GM18517 (cell line): ENCODE measurements around the gene CASP2.
"Not testable (repeated sequence)": the region's sequence is repeated elsewhere in the genome, so short reads cannot be mapped to it uniquely, and the experiment has no call there.

Experiments
- ATAC-seq: cut with Tn5 transposase; IDR thresholded peaks from one replicate; pipeline ENCODE4 v1.9.1; 2021; ENCODE audit warnings: mild to moderate bottlenecking, moderate library complexity; ENCODE audit not compliant: unreplicated experiment

Gene CASP2

GRCh38 chr7:143263266-143264195 lies 24.6 kb upstream of the CASP2 start, which contains the start of gene GSTK1:
Gene GSTK1, plus strand, starts transcription at chr7:143263441. Its CDS starts 73 bp downstream, at chr7:143263514.
- ATAC-seq: peak; percentile 93

DNA sequence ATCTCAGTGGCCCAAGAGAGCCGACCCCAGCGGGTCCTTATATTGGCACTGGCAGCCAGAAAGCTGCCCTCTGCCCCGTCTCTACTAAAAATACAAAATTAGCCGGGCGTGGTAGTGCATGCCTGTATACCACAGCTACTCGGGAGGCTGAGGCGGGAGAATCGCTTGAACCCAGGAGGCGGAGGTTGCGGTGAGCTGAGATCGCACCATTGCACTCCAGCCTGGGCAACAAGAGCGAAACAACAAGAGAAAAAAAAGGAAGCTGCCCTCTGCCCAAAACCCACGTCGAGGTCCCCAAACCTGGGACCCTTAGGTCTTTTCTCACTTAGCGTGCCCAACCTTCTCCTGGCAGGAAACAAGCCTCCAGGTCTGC lies 24.0 kb upstream of the CASP2 start:
- ATAC-seq: not testable (repeated sequence)

DNA sequence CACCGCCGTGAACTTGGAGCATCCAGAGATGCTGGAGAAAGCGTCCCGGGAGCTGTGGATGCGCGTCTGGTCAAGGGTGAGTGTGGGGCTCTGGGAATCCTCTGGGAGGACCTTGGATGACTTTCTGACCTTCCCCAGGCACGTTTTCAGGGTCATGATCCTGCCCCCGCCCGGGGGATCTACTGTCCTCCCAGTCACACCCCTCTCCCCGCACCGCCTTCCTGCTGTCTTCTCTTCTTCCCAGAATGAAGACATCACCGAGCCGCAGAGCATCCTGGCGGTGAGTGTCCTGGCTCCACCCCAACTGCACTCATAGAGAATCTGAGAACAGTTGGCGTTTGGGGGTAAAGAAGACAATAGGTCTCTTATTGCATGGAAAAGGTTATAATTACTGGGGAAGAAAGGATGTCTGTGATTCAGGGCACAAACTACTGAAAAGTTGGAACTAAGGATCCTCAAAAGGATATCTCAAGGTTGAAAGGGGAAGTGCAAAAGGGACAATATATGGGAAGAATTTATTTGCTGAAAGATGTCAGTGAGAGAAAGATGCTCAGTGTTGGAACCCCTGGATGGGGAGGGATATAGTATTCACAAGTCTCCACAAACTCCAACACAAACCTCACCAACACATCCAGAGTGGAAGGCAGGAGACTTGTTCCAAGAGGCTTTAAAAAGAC lies 23.0 kb upstream of the CASP2 start:
- ATAC-seq: no peak

GRCh38 chr7:143269251-143269650 lies 18.9 kb upstream of the CASP2 start:
- no peak for ATAC-seq

DNA sequence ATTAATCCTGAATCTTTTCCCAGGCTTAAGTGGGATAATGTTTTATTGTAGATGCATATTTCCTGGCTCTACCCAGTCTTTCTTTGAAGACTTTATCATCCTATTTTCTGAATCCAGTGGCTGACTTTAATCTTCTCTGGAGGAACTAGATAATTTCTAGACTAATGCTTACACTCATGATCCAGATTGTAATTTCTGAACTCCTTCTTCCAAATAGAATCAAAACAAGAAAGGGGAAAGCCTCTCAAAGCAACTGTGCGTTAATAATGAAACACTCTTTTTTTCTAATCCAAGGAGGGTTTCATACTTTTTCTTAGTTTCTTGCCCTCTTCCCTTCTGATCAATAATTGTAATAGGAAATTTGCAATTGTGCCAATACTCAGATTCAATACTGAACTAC lies 16.9 kb upstream of the CASP2 start:
- no peak for ATAC-seq

- ATAC-seq: no peak
Observed at GRCh38 chr7:143272871-143273270, 15.3 kb upstream of the CASP2 start.

- ATAC-seq: no peak
Observed at GRCh38 chr7:143279186-143280098, 8.7 kb upstream of the CASP2 start.

DNA sequence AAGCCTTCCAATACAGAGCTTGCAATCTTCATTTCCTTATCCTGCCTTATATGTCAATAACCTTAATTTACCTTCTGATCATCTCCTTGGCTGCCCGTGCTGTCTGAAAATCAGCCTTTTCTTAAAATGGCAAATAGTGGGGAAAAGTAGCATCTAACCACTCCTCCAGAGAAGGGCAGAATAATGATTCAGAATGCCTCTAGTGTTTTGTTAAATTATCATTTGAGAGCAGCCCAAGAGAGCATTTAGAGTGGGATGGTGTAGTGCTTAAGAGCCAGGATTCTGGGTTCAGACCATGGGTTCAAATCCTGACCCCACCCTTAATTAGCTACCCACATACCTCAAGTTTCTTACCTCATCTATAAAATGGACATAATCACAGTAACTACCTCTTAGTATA lies 8.0 kb upstream of the CASP2 start:
- ATAC-seq: no peak

GRCh38 chr7:143280566-143280965 lies 7.6 kb upstream of the CASP2 start:
- ATAC-seq: no peak

GRCh38 chr7:143281529-143281928 lies 6.6 kb upstream of the CASP2 start:
- no peak for ATAC-seq

DNA sequence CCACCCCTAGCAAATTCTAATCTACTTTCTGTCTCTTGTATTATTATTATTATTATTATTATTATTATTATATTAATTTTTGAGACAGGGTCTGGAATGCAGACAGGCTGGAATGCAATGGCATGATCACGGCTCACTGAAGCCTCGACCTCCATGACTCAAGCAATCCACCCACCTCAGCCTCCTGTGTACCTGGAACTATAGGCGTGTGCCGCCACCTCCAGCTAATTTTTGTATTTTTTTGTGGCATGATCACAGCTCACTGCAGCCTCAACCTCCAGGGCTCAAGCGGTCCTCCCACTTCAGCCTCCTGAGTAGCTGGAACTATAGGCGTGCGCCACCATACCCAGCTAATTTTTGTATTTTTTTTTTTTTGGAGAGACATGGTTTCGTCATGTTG lies 6.0 kb upstream of the CASP2 start:
- no peak for ATAC-seq

DNA sequence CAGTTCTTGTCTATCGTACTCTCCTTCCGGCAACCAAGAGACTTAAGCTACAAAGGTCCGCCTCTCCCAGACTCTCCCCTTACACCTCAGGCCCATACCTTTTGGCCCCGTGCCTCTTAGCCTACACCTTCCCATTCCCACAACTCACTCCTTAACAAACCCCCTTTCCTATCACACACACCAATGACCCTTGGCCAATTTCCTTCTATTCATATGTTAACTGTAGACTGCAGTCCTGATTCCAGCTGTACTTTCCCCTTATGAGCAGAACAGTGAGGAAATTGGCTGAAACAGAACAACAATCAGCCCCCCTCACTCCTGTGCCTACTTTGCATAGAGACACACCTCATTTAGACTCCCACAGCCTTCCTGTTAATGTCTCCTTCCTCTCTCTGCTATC lies 4.8 kb upstream of the CASP2 start:
- ATAC-seq: no peak

DNA sequence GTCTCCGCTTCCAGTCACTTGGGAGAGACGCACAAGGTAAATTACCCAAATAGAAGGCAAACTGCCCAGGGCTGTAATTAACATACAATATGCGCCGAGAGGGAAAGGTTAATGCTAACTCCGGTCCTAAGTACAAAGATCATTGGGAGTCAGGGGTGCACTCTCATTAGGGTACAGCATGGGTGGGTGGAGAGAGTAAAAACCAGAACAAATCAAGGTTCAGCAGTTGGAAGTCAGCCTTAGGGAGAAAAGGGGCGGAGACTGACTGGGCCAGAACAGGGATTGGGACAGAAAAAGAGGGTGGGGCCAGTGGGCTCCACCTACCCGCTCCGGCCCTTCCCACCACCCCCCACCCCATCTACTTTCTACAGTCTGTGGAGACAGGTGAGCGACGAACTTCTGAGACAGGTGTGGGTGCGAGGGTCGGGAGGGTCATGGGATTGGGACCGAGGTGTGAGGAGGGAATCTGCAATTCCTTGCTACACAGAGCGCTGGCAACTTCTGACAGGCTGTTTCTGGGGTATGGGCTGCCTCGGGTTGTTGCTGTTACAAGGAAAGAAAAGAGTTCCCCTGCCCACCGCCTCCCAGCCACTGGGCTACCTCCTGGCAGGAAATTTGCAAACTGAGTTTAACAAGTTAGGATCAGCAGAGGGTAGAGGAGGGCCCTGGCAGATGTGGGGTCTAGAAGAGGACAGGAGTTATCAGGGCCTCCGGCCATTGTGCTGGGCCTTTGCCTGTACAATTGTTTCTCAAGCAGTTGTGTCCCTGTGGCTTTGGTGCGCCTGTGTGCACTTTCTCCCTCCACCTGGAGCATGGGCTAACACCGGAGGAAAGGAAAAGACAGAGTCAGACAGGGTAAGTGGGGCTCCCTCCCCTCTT lies 3.3 kb upstream of the CASP2 start, which contains the start of gene TMEM139:
Gene TMEM139 (plus strand): TSS at position 368 of the 879 bp plus-strand sequence. CDS start 1,000 bp downstream, outside the sequence.
- ATAC-seq: no peak

DNA sequence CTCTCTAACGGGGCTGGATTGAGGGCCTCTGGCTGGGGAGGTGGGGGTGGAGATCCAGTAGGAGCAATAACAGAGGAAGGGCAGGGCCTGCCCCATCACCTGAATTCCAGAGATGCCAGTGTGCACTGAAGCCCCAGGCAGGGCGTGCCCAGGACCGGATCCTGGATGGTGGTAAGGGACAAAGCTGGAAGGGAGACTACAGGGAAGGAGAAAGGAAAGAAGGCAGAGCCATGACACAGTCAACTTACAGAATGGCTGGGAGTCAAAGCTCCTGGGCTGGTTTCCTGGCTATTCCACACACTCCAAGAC lies 2.7 kb upstream of the CASP2 start:
- no peak for ATAC-seq

DNA sequence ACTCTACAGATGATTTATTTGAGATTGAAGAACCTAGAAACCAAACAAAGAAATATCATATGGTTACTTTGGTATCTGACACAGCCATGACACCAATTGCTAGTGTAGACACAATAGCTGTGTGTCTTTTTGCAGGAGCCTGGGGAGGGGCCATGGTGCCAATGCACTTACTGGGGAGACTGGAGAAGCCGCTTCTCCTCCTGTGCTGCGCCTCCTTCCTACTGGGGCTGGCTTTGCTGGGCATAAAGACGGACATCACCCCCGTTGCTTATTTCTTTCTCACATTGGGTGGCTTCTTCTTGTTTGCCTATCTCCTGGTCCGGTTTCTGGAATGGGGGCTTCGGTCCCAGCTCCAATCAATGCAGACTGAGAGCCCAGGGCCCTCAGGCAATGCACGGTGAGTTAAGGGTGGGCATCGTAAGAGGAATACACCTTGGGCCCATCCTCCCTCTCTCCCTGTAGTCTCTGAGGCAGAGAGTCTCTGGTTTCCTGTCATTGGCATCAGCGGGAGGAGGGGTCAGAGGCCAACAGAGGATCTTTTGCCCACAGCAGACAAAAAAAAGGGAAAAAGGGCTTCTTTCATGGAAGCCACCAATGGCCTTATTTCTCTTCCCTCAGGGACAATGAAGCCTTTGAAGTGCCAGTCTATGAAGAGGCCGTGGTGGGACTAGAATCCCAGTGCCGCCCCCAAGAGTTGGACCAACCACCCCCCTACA lies 2.2 kb upstream of the CASP2 start:
- ATAC-seq: no peak

DNA sequence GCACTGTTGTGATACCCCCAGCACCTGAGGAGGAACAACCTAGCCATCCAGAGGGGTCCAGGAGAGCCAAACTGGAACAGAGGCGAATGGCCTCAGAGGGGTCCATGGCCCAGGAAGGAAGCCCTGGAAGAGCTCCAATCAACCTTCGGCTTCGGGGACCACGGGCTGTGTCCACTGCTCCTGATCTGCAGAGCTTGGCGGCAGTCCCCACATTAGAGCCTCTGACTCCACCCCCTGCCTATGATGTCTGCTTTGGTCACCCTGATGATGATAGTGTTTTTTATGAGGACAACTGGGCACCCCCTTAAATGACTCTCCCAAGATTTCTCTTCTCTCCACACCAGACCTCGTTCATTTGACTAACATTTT lies 1.6 kb upstream of the CASP2 start:
- no peak for ATAC-seq

- ATAC-seq: no peak
Observed at GRCh38 chr7:143287339-143287934, 714 bp upstream of the CASP2 start.

DNA sequence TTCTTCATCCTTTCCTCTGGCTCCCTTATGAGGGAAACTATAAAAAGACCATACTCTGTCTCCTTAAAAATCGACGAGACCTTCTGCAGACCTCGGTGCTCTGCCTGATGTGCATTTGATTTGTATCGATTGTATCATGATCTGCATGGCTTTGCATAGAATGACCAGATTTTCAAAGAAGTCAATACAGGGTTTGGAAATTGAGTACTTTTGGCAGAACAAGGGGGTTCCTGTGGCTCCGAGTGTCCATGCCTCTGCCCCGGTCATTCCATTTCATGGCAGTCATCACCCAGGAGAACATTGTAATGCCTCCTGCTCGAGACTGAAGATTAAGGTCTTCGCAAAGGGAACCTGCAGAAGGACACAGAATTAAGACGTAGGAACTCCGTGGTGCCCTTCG lies 685 bp downstream of the CASP2 start:
- no peak for ATAC-seq

GRCh38 chr7:143289421-143289820 lies 1.3 kb downstream of the CASP2 start:
- ATAC-seq: no peak
